Measurements from ENCODE around the gene SPAM1.
"Not testable (repeated sequence)": the region's sequence is repeated elsewhere in the genome, so short reads cannot be mapped to it uniquely, and the experiment has no call there.

Gene SPAM1

GRCh38 chr7:123924941-123925340 is at the start of gene SPAM1:
Gene SPAM1 (plus strand): TSS chr7:123925241. CDS start chr7:123953571, 28,330 bp downstream.
- Histone ChIP-seq H3K4me1 (ENCODE audit: control insufficient read depth, insufficient read depth, low read length) (no peaks in the 10 kb centered on the region), H3K27me3 (replicated peaks; ENCODE audit: control insufficient read depth, insufficient read depth, low read length) (no peaks in the 10 kb centered on the region), H3K36me3 (ENCODE audit: control insufficient read depth, insufficient read depth, low read length, severe bottlenecking) (no peaks in the 10 kb centered on the region), H3K9me3 (ENCODE audit: control insufficient read depth, low read length) (no peaks in the 10 kb centered on the region), H3K9ac (ENCODE audit: low read length) (no peak within 1 kb of the TSS), H3K4me3 (ENCODE audit: low read length) (no peak within 1 kb of the TSS)
- DNase-seq (ENCODE audit: low read depth), result no peak

GRCh38 chr7:123876557-123877256 is 48.3 kb upstream of the SPAM1 start:
- no peaks in the 10 kb centered on the region for H3K36me3 ChIP-seq (ENCODE audit: control insufficient read depth, insufficient read depth, low read length, severe bottlenecking)
- no peaks in the 10 kb centered on the region for H3K4me1 ChIP-seq (ENCODE audit: control insufficient read depth, insufficient read depth, low read length)
- no peak for DNase-seq (ENCODE audit: low read depth)
- H3K9ac ChIP-seq (ENCODE audit: low read length), result no peak overlapping the region
- no peaks in the 10 kb centered on the region for H3K27me3 ChIP-seq (replicated peaks; ENCODE audit: control insufficient read depth, insufficient read depth, low read length)
- no peaks in the 10 kb centered on the region for H3K9me3 ChIP-seq (ENCODE audit: control insufficient read depth, low read length)
- no peak overlapping the region for H3K4me3 ChIP-seq (ENCODE audit: low read length)

GRCh38 chr7:123879628-123880027 is 45.4 kb upstream of the SPAM1 start:
- Histone ChIP-seq H3K36me3 (ENCODE audit: control insufficient read depth, insufficient read depth, low read length, severe bottlenecking) (no peaks in the 10 kb centered on the region), H3K9ac (ENCODE audit: low read length) (no peak overlapping the region), H3K9me3 (ENCODE audit: control insufficient read depth, low read length) (no peaks in the 10 kb centered on the region), H3K27me3 (replicated peaks; ENCODE audit: control insufficient read depth, insufficient read depth, low read length) (no peaks in the 10 kb centered on the region), H3K4me1 (ENCODE audit: control insufficient read depth, insufficient read depth, low read length) (no peaks in the 10 kb centered on the region), H3K4me3 (ENCODE audit: low read length) (no peak overlapping the region)
- DNase-seq (ENCODE audit: low read depth), result no peak

- no peaks in the 10 kb centered on the region for H3K36me3 ChIP-seq (ENCODE audit: control insufficient read depth, insufficient read depth, low read length, severe bottlenecking)
Observed at GRCh38 chr7:123881300-123881699, 43.7 kb upstream of the SPAM1 start.

GRCh38 chr7:123883154-123883553 is 41.9 kb upstream of the SPAM1 start:
- Histone ChIP-seq H3K36me3 (ENCODE audit: control insufficient read depth, insufficient read depth, low read length, severe bottlenecking) (no peaks in the 10 kb centered on the region), H3K4me1 (ENCODE audit: control insufficient read depth, insufficient read depth, low read length) (no peaks in the 10 kb centered on the region), H3K9me3 (ENCODE audit: control insufficient read depth, low read length) (peaks cover 3% of the 10 kb centered on the region), H3K9ac (ENCODE audit: low read length) (no peak overlapping the region), H3K4me3 (ENCODE audit: low read length) (no peak overlapping the region), H3K27me3 (replicated peaks; ENCODE audit: control insufficient read depth, insufficient read depth, low read length) (no peaks in the 10 kb centered on the region)
- DNase-seq (ENCODE audit: low read depth), result no peak

More at GRCh38 chr7:123881300-123881699, 43.7 kb upstream of the SPAM1 start:
- no peak overlapping the region for H3K4me3 ChIP-seq (ENCODE audit: low read length)
- no peak overlapping the region for H3K9ac ChIP-seq (ENCODE audit: low read length)
- H3K27me3 ChIP-seq (replicated peaks; ENCODE audit: control insufficient read depth, insufficient read depth, low read length), result no peaks in the 10 kb centered on the region
- peaks cover under 1% of the 10 kb centered on the region for H3K9me3 ChIP-seq (ENCODE audit: control insufficient read depth, low read length)
- H3K4me1 ChIP-seq (ENCODE audit: control insufficient read depth, insufficient read depth, low read length), result no peaks in the 10 kb centered on the region
- no peak for DNase-seq (ENCODE audit: low read depth)

- Histone ChIP-seq H3K4me3 (ENCODE audit: low read length) (no peak overlapping the region), H3K36me3 (ENCODE audit: control insufficient read depth, insufficient read depth, low read length, severe bottlenecking) (no peaks in the 10 kb centered on the region), H3K27me3 (replicated peaks; ENCODE audit: control insufficient read depth, insufficient read depth, low read length) (peaks cover 3% of the 10 kb centered on the region), H3K4me1 (ENCODE audit: control insufficient read depth, insufficient read depth, low read length) (no peaks in the 10 kb centered on the region), H3K9me3 (ENCODE audit: control insufficient read depth, low read length) (peaks cover 12% of the 10 kb centered on the region), H3K9ac (ENCODE audit: low read length) (no peak overlapping the region)
- DNase-seq (ENCODE audit: low read depth), result no peak
Observed at GRCh38 chr7:123888192-123888591, 36.8 kb upstream of the SPAM1 start.

GRCh38 chr7:123894753-123895152 is 30.3 kb upstream of the SPAM1 start:
- H3K27me3 ChIP-seq (replicated peaks; ENCODE audit: control insufficient read depth, insufficient read depth, low read length); DNase-seq (ENCODE audit: low read depth); H3K9me3 ChIP-seq (ENCODE audit: control insufficient read depth, low read length); H3K4me3 ChIP-seq (ENCODE audit: low read length); H3K36me3 ChIP-seq (ENCODE audit: control insufficient read depth, insufficient read depth, low read length, severe bottlenecking); H3K4me1 ChIP-seq (ENCODE audit: control insufficient read depth, insufficient read depth, low read length); H3K9ac ChIP-seq (ENCODE audit: low read length): not testable (repeated sequence)

GRCh38 chr7:123901101-123901500 is 23.9 kb upstream of the SPAM1 start:
- H3K4me3 ChIP-seq (ENCODE audit: low read length), result no peak overlapping the region
- no peaks in the 10 kb centered on the region for H3K36me3 ChIP-seq (ENCODE audit: control insufficient read depth, insufficient read depth, low read length, severe bottlenecking)
- H3K4me1 ChIP-seq (ENCODE audit: control insufficient read depth, insufficient read depth, low read length), result no peaks in the 10 kb centered on the region
- DNase-seq (ENCODE audit: low read depth), result no peak
- no peaks in the 10 kb centered on the region for H3K9me3 ChIP-seq (ENCODE audit: control insufficient read depth, low read length)
- no peaks in the 10 kb centered on the region for H3K27me3 ChIP-seq (replicated peaks; ENCODE audit: control insufficient read depth, insufficient read depth, low read length)
- H3K9ac ChIP-seq (ENCODE audit: low read length), result no peak overlapping the region

- Histone ChIP-seq H3K9me3 (ENCODE audit: control insufficient read depth, low read length) (no peaks in the 10 kb centered on the region), H3K9ac (ENCODE audit: low read length) (no peak overlapping the region), H3K4me1 (ENCODE audit: control insufficient read depth, insufficient read depth, low read length) (no peaks in the 10 kb centered on the region), H3K4me3 (ENCODE audit: low read length) (no peak overlapping the region), H3K27me3 (replicated peaks; ENCODE audit: control insufficient read depth, insufficient read depth, low read length) (no peaks in the 10 kb centered on the region), H3K36me3 (ENCODE audit: control insufficient read depth, insufficient read depth, low read length, severe bottlenecking) (no peaks in the 10 kb centered on the region)
- no peak for DNase-seq (ENCODE audit: low read depth)
Observed at GRCh38 chr7:123905714-123906113, 19.3 kb upstream of the SPAM1 start.

- no peaks in the 10 kb centered on the region for H3K4me1 ChIP-seq (ENCODE audit: control insufficient read depth, insufficient read depth, low read length)
- H3K36me3 ChIP-seq (ENCODE audit: control insufficient read depth, insufficient read depth, low read length, severe bottlenecking), result no peaks in the 10 kb centered on the region
- H3K4me3 ChIP-seq (ENCODE audit: low read length), result no peak overlapping the region
- no peak overlapping the region for H3K9ac ChIP-seq (ENCODE audit: low read length)
- peak; percentile 43 for DNase-seq (ENCODE audit: low read depth)
- H3K27me3 ChIP-seq (replicated peaks; ENCODE audit: control insufficient read depth, insufficient read depth, low read length), result no peaks in the 10 kb centered on the region
- H3K9me3 ChIP-seq (ENCODE audit: control insufficient read depth, low read length), result no peaks in the 10 kb centered on the region
Observed at GRCh38 chr7:123916240-123916724, 8.8 kb upstream of the SPAM1 start.

- Histone ChIP-seq H3K4me1 (ENCODE audit: control insufficient read depth, insufficient read depth, low read length) (no peaks in the 10 kb centered on the region), H3K9me3 (ENCODE audit: control insufficient read depth, low read length) (no peaks in the 10 kb centered on the region), H3K27me3 (replicated peaks; ENCODE audit: control insufficient read depth, insufficient read depth, low read length) (no peaks in the 10 kb centered on the region), H3K36me3 (ENCODE audit: control insufficient read depth, insufficient read depth, low read length, severe bottlenecking) (no peaks in the 10 kb centered on the region), H3K9ac (ENCODE audit: low read length) (no peak overlapping the region), H3K4me3 (ENCODE audit: low read length) (no peak overlapping the region)
- no peak for DNase-seq (ENCODE audit: low read depth)
Observed at GRCh38 chr7:123917878-123918277, 7.2 kb upstream of the SPAM1 start.

- DNase-seq (ENCODE audit: low read depth), result no peak
- H3K9ac ChIP-seq (ENCODE audit: low read length), result no peak overlapping the region
- no peaks in the 10 kb centered on the region for H3K9me3 ChIP-seq (ENCODE audit: control insufficient read depth, low read length)
- no peaks in the 10 kb centered on the region for H3K27me3 ChIP-seq (replicated peaks; ENCODE audit: control insufficient read depth, insufficient read depth, low read length)
- H3K36me3 ChIP-seq (ENCODE audit: control insufficient read depth, insufficient read depth, low read length, severe bottlenecking), result no peaks in the 10 kb centered on the region
- H3K4me1 ChIP-seq (ENCODE audit: control insufficient read depth, insufficient read depth, low read length), result no peaks in the 10 kb centered on the region
- no peak overlapping the region for H3K4me3 ChIP-seq (ENCODE audit: low read length)
Observed at GRCh38 chr7:123918309-123918708, 6.7 kb upstream of the SPAM1 start.
